A673 (cell line): ENCODE results near the gene ABHD16A. TPM values are rescaled to one million over a fixed set of nuclear protein-coding genes. Genes with fewer than 3 reads are reported as not detected.

Source experiments
- BruUV-seq: library from RNA; stranded (reverse); fragments of 400-500 nt; replicated peaks from 2 replicates; lab custom pipeline; 2021; lab: Mats Ljungman, UMichigan
- CTCF ChIA-PET: fragments of 300-600 bp; sonication (Branson Sonifier 250); formaldehyde crosslinking; loops from one replicate; lab custom pipeline; 2022; ENCODE audit warnings: antibody characterized with exemption; lab: Charles Lee
- POLR2A ChIA-PET: fragments of 300-600 bp; sonication (Branson Sonifier 250); formaldehyde crosslinking; loops from one replicate; lab custom pipeline; 2022; ENCODE audit warnings: antibody characterized with exemption; ENCODE audit not compliant: low non-redundant PET; lab: Charles Lee
- DNase-seq: peaks from one replicate; pipeline ENCODE4 v3.0.0-alpha.2; 2015; ENCODE audit warnings: low spot score
- H3K27ac ChIP-seq: fragments of 200-600 bp; sonication (generic); 2 replicates; pipeline ENCODE4 v1.5.1; 2016; ENCODE audit warnings: mixed run types, low read depth, mild to moderate bottlenecking, mixed read lengths, antibody characterized with exemption, low read length; ENCODE audit not compliant: poor library complexity, severe bottlenecking
- H3K27me3 ChIP-seq: fragments of 200-600 bp; sonication (generic); replicated peaks from 2 replicates; pipeline ENCODE4 v1.6.1; 2017; ENCODE audit warnings: mixed run types, low read depth, mild to moderate bottlenecking, mixed read lengths, antibody characterized with exemption, low read length; ENCODE audit not compliant: insufficient read depth, poor library complexity
- H3K36me3 ChIP-seq: fragments of 200-600 bp; sonication (generic); 2 replicates; pipeline ENCODE4 v1.6.1; 2016; ENCODE audit warnings: mixed run types, mild to moderate bottlenecking, mixed read lengths, antibody characterized with exemption, low read length; ENCODE audit not compliant: insufficient read depth, poor library complexity, severe bottlenecking
- H3K4me1 ChIP-seq: fragments of 200-600 bp; sonication (generic); 2 replicates; pipeline ENCODE4 v1.6.1; 2017; ENCODE audit warnings: mixed run types, mild to moderate bottlenecking, mixed read lengths, antibody characterized with exemption, low read length; ENCODE audit not compliant: insufficient read depth, poor library complexity, severe bottlenecking
- H3K4me3 ChIP-seq: fragments of 200-600 bp; sonication (generic); 2 replicates; pipeline ENCODE4 v1.5.1; 2016; ENCODE audit warnings: low read depth, mixed run types, mild to moderate bottlenecking, mixed read lengths, low read length; ENCODE audit not compliant: poor library complexity, severe bottlenecking
- H3K9me3 ChIP-seq: fragments of 200-600 bp; sonication (generic); 2 replicates; pipeline ENCODE4 v1.6.1; 2016; ENCODE audit warnings: mixed run types, low read depth, mild to moderate bottlenecking, mixed read lengths, antibody characterized with exemption, low read length; ENCODE audit not compliant: poor library complexity, severe bottlenecking
- CTCF ChIP-seq: fragments of 300-800, 200-600 bp; sonication (generic); conservative IDR thresholded peaks from 2 replicates; pipeline ENCODE4 v1.5.1; 2017; ENCODE audit warnings: low read depth, mild to moderate bottlenecking, antibody characterized with exemption, low read length, moderate library complexity, mixed read lengths
- EZH2 ChIP-seq: fragments of 200-600 bp; sonication (generic); IDR thresholded peaks from 2 replicates; pipeline ENCODE4 v1.6.1; 2017; ENCODE audit warnings: borderline replicate concordance, low read depth, mild to moderate bottlenecking, mixed read lengths, antibody characterized with exemption, low read length; ENCODE audit not compliant: poor library complexity, severe bottlenecking
- intact Hi-C: fragments of 100-400 bp; cut with micrococcal nuclease; formaldehyde crosslinking; loops from one replicate; pipeline ENCODE4 v1.10.0; 2022; ENCODE audit not compliant: unreplicated experiment
- total RNA-seq: library from RNA; stranded (reverse); gene quantifications from 2 replicates; pipeline ENCODE4 v1.2.3, GENCODE V29; 2021

ABHD16A gene
- total RNA-seq, 1 experiment from 2014 or later = 45.6 TPM

GRCh38 chr6:31721351-31722020, 18.4 kb upstream of the ABHD16A start, which contains the start of gene LY6G6C:
Gene LY6G6C, minus strand, starts transcription at chr6:31721746. Its CDS starts 67 bp downstream, at chr6:31721679.
- CTCF ChIA-PET = no interaction called here
- POLR2A ChIA-PET = no interaction called here
- no peak for TF ChIP-seq CTCF

DNA sequence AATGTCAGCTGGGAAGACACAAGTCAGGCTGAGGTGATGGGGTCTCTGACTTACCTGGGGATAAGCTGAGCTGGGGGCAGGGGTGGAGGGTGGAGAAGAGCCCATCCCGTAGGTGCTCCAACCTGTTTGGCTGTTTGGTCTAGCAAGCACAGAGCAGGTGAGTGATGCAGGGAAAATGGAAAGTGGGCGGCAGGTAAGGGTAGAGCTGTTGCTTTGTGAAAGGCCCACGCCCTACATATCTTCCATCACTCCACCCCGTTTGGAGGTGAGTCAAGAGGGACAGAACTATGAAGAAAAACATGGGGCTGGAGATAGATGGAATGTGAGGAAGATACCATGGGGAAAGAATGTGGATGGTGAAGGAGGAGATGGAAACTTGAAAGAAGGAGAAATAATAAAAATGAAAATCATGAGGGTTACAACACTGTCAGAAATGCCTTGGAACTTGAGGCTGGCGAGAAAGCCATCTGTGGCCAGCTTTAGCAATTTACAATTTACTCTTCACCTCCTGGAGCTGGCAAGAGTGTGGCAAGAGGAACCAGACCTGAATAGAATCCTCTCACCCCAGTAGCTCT, 17.2 kb upstream of the ABHD16A start:
- intact Hi-C loops = no loop called here
- ChIA-PET POLR2A (no interaction called here), CTCF (no interaction called here)
- no TSS peak for BruUV-seq
- no peaks in the 10 kb centered on the region for H3K4me1 ChIP-seq
- H3K9me3 ChIP-seq = no peaks in the 10 kb centered on the region
- H3K36me3 ChIP-seq = no peaks in the 10 kb centered on the region
- DNase-seq = no peak
- H3K4me3 ChIP-seq = no peak overlapping the region
- no peaks in the 10 kb centered on the region for H3K27me3 ChIP-seq
- TF ChIP-seq CTCF = no peak
- TF ChIP-seq EZH2 = no peak
- H3K27ac ChIP-seq = no peak overlapping the region

More at GRCh38 chr6:31721351-31722020, 18.4 kb upstream of the ABHD16A start, which contains the start of gene LY6G6C:
- H3K4me1 ChIP-seq = no peaks in the 10 kb centered on the region
- no peaks in the 10 kb centered on the region for H3K36me3 ChIP-seq
- no peaks in the 10 kb centered on the region for H3K9me3 ChIP-seq
- no TSS peak for BruUV-seq
- H3K27ac ChIP-seq = no peak within 1 kb of the TSS
- intact Hi-C loops = no loop called here
- no peak within 1 kb of the TSS for H3K4me3 ChIP-seq
- no peaks in the 10 kb centered on the region for H3K27me3 ChIP-seq
- no peak for DNase-seq

DNA sequence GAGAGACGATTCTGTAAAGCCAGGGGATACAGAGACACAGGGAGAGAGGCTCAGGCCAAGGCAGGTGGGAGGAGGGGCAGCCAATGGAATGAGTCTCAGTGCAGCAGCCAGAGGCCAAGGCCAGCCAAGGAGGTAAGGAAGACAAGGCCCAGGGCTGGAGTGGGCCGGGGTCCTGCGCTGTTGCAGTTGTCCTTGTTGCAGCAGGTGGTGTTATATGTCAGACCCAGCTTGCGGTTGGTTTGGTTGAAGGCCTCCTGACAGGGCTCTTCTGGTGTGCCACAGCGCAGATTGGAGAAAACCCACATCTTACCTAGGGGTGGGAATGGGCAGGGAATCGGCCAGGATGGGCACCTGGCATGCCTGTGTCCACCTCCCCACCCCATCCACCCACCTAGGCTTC, 15.9 kb upstream of the ABHD16A start:
- Histone ChIP-seq H3K27ac (no peak overlapping the region), H3K27me3 (no peaks in the 10 kb centered on the region), H3K4me3 (no peak overlapping the region), H3K9me3 (no peaks in the 10 kb centered on the region), H3K36me3 (no peaks in the 10 kb centered on the region), H3K4me1 (no peaks in the 10 kb centered on the region)
- BruUV-seq = no TSS peak
- ChIA-PET POLR2A (no interaction called here), CTCF (no interaction called here)
- intact Hi-C loops = no loop called here
- no peak for DNase-seq
- TF ChIP-seq EZH2 (no peak), CTCF (no peak)
